HepG2 (cell line): Measurements from ENCODE around the gene NEMF. TPM values are rescaled to one million over a fixed set of nuclear protein-coding genes. Genes with fewer than 3 reads are reported as not detected.

Source experiments
- KLF16 ChIP-seq, 2 experiments: sonication (generic) in 1 of 2; formaldehyde crosslinking in 1 of 2; IDR thresholded peaks; 2 replicates each; pipeline versions ENCODE4 v1.6.1 to v1.8.0; 2016 to 2023; ENCODE audit warnings: missing genetic modification reagents in 2 of 2, missing compliant biosample characterization in 1 of 2
- MTF2 ChIP-seq: sonication (generic); formaldehyde crosslinking; IDR thresholded peaks from 2 replicates; pipeline ENCODE4 v1.5.0; 2020; ENCODE audit warnings: missing genetic modification reagents, borderline replicate concordance
- NFKBIZ ChIP-seq: IDR thresholded peaks from 2 replicates; pipeline ENCODE4 v1.6.1; 2018; ENCODE audit warnings: missing genetic modification reagents, missing compliant biosample characterization
- PAF1 ChIP-seq: IDR thresholded peaks from 2 replicates; pipeline ENCODE4 v1.6.1; 2016; ENCODE audit warnings: missing genetic modification reagents, missing compliant biosample characterization
- ZFP36L2 ChIP-seq: sonication (generic); formaldehyde crosslinking; IDR thresholded peaks from 2 replicates; pipeline ENCODE4 v1.4.0; 2020; ENCODE audit warnings: missing genetic modification reagents
- ZNF17 ChIP-seq: sonication (generic); formaldehyde crosslinking; IDR thresholded peaks from 2 replicates; pipeline ENCODE4 v1.5.0; 2020; ENCODE audit warnings: mild to moderate bottlenecking, missing genetic modification reagents
- ZNF615 ChIP-seq: sonication (generic); formaldehyde crosslinking; IDR thresholded peaks from 2 replicates; pipeline ENCODE4 v1.5.0; 2020; ENCODE audit warnings: mild to moderate bottlenecking, missing genetic modification reagents, borderline replicate concordance
- ZNF670 ChIP-seq: sonication (generic); formaldehyde crosslinking; IDR thresholded peaks from 2 replicates; pipeline ENCODE4 v1.8.0; 2022; ENCODE audit warnings: mild to moderate bottlenecking, missing genetic modification reagents, borderline replicate concordance
- ZSCAN9 ChIP-seq: IDR thresholded peaks from 2 replicates; pipeline ENCODE4 v1.6.1; 2016; ENCODE audit warnings: borderline replicate concordance
- polyA plus RNA-seq, 8 experiments: library from polyadenylated mRNA; depleted of rRNA in 3 of 8; stranded (reverse) in 7 of 8; unstranded in 1 of 8; fragments of >200 nt; fragmentation: Illumina TruSeq in 4 of 8; extraction: Trizol in 4 of 8; gene quantifications; 2 replicates each; pipeline versions ENCODE4 v1.2.1 to v1.2.3, GENCODE V29; 2011 to 2016; ENCODE audit warnings: low read depth in 4 of 8, missing spikeins in 1 of 8, mixed read lengths in 1 of 8; ENCODE audit not compliant: insufficient read depth in 1 of 8
- total RNA-seq, 5 experiments: library from RNA; depleted of rRNA; stranded (reverse); fragments of >200 nt; fragmentation: Illumina TruSeq; extraction: Trizol; gene quantifications; 2 replicates each; pipeline ENCODE4 v1.2.3, GENCODE V29; 2016; ENCODE audit warnings: low read depth in 1 of 5
- TF ChIP-seq, protein P1 (sequence below), 2 experiments: IDR thresholded peaks; 2 replicates each; pipeline ENCODE4 v1.6.1; 2011 to 2012; ENCODE audit warnings: low read length in 2 of 2, borderline replicate concordance in 1 of 2, low read depth in 1 of 2, mild to moderate bottlenecking in 1 of 2, moderate library complexity in 1 of 2
- TF ChIP-seq, protein P2 (sequence below): sonication (generic); formaldehyde crosslinking; IDR thresholded peaks from 2 replicates; pipeline ENCODE4 v1.5.0; 2020; ENCODE audit warnings: missing genetic modification reagents

The NEMF gene
- total and polyA plus RNA-seq, 2 of the 13 experiments (the other 11 are each of a cell fraction or from before 2014, with no cell fraction given) = 21.3 to 57.9 TPM

DNA sequence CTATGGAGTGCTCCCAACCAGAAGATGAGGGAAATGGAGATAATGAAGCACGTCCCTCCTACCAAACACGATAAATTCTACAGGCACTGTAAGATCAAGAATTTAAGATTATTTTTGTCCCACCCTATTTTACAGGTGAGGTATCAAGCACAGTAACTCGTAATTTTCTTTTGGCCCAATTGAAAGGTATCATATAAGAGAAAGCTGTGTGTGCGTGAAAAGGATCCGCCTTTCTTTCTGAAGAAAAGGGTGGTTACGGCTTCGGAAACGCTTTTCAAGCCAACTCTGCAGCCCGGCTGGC, 85.4 kb downstream of the NEMF start (continued):
- TF ChIP-seq, protein P1, sequence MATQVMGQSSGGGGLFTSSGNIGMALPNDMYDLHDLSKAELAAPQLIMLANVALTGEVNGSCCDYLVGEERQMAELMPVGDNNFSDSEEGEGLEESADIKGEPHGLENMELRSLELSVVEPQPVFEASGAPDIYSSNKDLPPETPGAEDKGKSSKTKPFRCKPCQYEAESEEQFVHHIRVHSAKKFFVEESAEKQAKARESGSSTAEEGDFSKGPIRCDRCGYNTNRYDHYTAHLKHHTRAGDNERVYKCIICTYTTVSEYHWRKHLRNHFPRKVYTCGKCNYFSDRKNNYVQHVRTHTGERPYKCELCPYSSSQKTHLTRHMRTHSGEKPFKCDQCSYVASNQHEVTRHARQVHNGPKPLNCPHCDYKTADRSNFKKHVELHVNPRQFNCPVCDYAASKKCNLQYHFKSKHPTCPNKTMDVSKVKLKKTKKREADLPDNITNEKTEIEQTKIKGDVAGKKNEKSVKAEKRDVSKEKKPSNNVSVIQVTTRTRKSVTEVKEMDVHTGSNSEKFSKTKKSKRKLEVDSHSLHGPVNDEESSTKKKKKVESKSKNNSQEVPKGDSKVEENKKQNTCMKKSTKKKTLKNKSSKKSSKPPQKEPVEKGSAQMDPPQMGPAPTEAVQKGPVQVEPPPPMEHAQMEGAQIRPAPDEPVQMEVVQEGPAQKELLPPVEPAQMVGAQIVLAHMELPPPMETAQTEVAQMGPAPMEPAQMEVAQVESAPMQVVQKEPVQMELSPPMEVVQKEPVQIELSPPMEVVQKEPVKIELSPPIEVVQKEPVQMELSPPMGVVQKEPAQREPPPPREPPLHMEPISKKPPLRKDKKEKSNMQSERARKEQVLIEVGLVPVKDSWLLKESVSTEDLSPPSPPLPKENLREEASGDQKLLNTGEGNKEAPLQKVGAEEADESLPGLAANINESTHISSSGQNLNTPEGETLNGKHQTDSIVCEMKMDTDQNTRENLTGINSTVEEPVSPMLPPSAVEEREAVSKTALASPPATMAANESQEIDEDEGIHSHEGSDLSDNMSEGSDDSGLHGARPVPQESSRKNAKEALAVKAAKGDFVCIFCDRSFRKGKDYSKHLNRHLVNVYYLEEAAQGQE (IDR thresholded peaks at IDR 0.05; ENCODE audit: borderline replicate concordance in 1 of 2, low read depth in 1 of 2, low read length in 2 of 2) = no peak
- TF ChIP-seq NFKBIZ (CRISPR knock-in tag) = 0 out of 2 replicates have a peak, but pooled peaks have one; percentile 36
- TF ChIP-seq KLF16 (CRISPR knock-in tag; IDR thresholded peaks at IDR 0.05) = peak in 1 of 2 experiments; percentile 13; a peak in 1 of 4 replicates
- 0 out of 2 replicates have a peak, but pooled peaks have one; percentile 58 for TF ChIP-seq ZNF670 (CRISPR knock-in tag)
- TF ChIP-seq, protein P2, sequence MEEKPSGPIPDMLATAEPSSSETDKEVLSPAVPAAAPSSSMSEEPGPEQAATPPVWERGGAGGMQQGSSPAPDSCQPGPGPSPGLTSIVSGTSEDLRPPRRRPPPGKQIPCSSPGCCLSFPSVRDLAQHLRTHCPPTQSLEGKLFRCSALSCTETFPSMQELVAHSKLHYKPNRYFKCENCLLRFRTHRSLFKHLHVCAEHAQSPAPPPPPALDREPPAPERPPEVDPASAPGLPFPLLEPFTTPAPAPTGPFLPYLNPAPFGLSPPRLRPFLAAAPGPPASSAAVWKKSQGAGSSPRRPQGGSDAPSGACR (CRISPR knock-in tag) = 0 out of 2 replicates have a peak, but pooled peaks have one; percentile 80
- no peak for TF ChIP-seq ZSCAN9
- TF ChIP-seq PAF1 (CRISPR knock-in tag) = no peak
- peak; percentile 21; the same call in 1 of the 2 replicates for TF ChIP-seq MTF2 (CRISPR knock-in tag)
- TF ChIP-seq ZNF17 (CRISPR knock-in tag) = no peak
- 0 out of 2 replicates have a peak, but pooled peaks have one; percentile 68 for TF ChIP-seq ZNF615 (CRISPR knock-in tag)
- no peak for TF ChIP-seq ZFP36L2 (CRISPR knock-in tag)
